ENCODE data around the gene ESYT1. TPM values are rescaled to one million over a fixed set of nuclear protein-coding genes. Genes with fewer than 3 reads are reported as not detected.

ESYT1 gene
- total and polyA plus RNA-seq, 5 donors from 2014 or later: 190 to 395 (median 330) TPM

GRCh38 chr12:56097738-56098137 lies 30.3 kb upstream of the ESYT1 start:
- Histone ChIP-seq H3K27me3 (ENCODE audit: control insufficient read depth, insufficient read depth, low read length) (no peaks in the 10 kb centered on the region), H3K27ac (ENCODE audit: insufficient read depth, low read length, poor library complexity, severe bottlenecking) (no peak overlapping the region), H3K9me3 (ENCODE audit: control insufficient read depth in 2 of 2, low read length in 2 of 2) (no peaks in the 10 kb centered on the region), H3K4me1 (ENCODE audit: control insufficient read depth, insufficient read depth, low read length, poor library complexity, severe bottlenecking) (peaks cover 15% of the 10 kb centered on the region), H3K36me3 (ENCODE audit: control insufficient read depth, insufficient read depth, low read length) (no peaks in the 10 kb centered on the region), H3K4me3 (ENCODE audit: low read depth, low read length) (no peak overlapping the region)
- peak overlapping the region in 1 of 3 donors; percentile 81 for H3K27ac Mint-ChIP-seq
- DNase-seq: no peak
- peaks cover 4 to 26% (median 14%) of the 10 kb centered on the region in 4 donors for H3K4me1 Mint-ChIP-seq
- peaks cover 0 to 2% (median 0%) of the 10 kb centered on the region in 7 donors for H3K9me3 Mint-ChIP-seq
- no peak overlapping the region for H3K4me3 Mint-ChIP-seq
- ATAC-seq (ENCODE audit: low read depth in 2 of 2): no peak
- H3K36me3 Mint-ChIP-seq: no peaks in the 10 kb centered on the region
- H3K27me3 Mint-ChIP-seq: peaks cover 6% of the 10 kb centered on the region

- ATAC-seq (ENCODE audit: low read depth in 2 of 2) (no peak), DNase-seq (no peak)
- H3K27me3 Mint-ChIP-seq: peaks cover 4% of the 10 kb centered on the region
- no peak overlapping the region for H3K27ac Mint-ChIP-seq
- H3K4me3 ChIP-seq (ENCODE audit: low read depth, low read length): no peak overlapping the region
- no peaks in the 10 kb centered on the region for H3K9me3 ChIP-seq (ENCODE audit: control insufficient read depth in 2 of 2, low read length in 2 of 2)
- H3K36me3 ChIP-seq (ENCODE audit: control insufficient read depth, insufficient read depth, low read length): no peaks in the 10 kb centered on the region
- H3K4me1 ChIP-seq (ENCODE audit: control insufficient read depth, insufficient read depth, low read length, poor library complexity, severe bottlenecking): peaks cover 24% of the 10 kb centered on the region
- H3K36me3 Mint-ChIP-seq: no peaks in the 10 kb centered on the region
- peaks cover 0 to 2% (median 0%) of the 10 kb centered on the region in 7 donors for H3K9me3 Mint-ChIP-seq
- H3K4me1 Mint-ChIP-seq: peaks cover 8 to 34% (median 23%) of the 10 kb centered on the region in 4 donors
- no peaks in the 10 kb centered on the region for H3K27me3 ChIP-seq (ENCODE audit: control insufficient read depth, insufficient read depth, low read length)
- no peak overlapping the region for H3K27ac ChIP-seq (ENCODE audit: insufficient read depth, low read length, poor library complexity, severe bottlenecking)
- H3K4me3 Mint-ChIP-seq: no peak overlapping the region
Measured at GRCh38 chr12:56098592-56098991, 29.5 kb upstream of the ESYT1 start.

- H3K27ac Mint-ChIP-seq: peak overlapping the region in 2 of 3 donors; percentile 6 to 89
- no peak overlapping the region for H3K4me3 Mint-ChIP-seq
- no peaks in the 10 kb centered on the region for H3K9me3 Mint-ChIP-seq
Measured at GRCh38 chr12:56099787-56100186, 28.3 kb upstream of the ESYT1 start.

GRCh38 chr12:56101045-56101444 lies 27.0 kb upstream of the ESYT1 start:
- Mint-ChIP-seq H3K4me3 (no peak overlapping the region), H3K4me1 (peaks cover 11 to 57% (median 37%) of the 10 kb centered on the region in 4 donors), H3K36me3 (no peaks in the 10 kb centered on the region), H3K27me3 (peaks cover 4% of the 10 kb centered on the region), H3K9me3 (no peaks in the 10 kb centered on the region), H3K27ac (peak overlapping the region; percentile 95 to 100 (median 99))
- Histone ChIP-seq H3K4me3 (ENCODE audit: low read depth, low read length) (no peak overlapping the region), H3K36me3 (ENCODE audit: control insufficient read depth, insufficient read depth, low read length) (no peaks in the 10 kb centered on the region), H3K27ac (ENCODE audit: insufficient read depth, low read length, poor library complexity, severe bottlenecking) (peak overlapping the region; percentile 89), H3K4me1 (ENCODE audit: control insufficient read depth, insufficient read depth, low read length, poor library complexity, severe bottlenecking) (peaks cover 41% of the 10 kb centered on the region), H3K9me3 (ENCODE audit: control insufficient read depth in 2 of 2, low read length in 2 of 2) (no peaks in the 10 kb centered on the region), H3K27me3 (ENCODE audit: control insufficient read depth, insufficient read depth, low read length) (no peaks in the 10 kb centered on the region)
- DNase-seq (no peak), ATAC-seq (ENCODE audit: low read depth in 2 of 2) (no peak)

More at GRCh38 chr12:56099787-56100186, 28.3 kb upstream of the ESYT1 start:
- DNase-seq (no peak), ATAC-seq (ENCODE audit: low read depth in 2 of 2) (no peak)
- Mint-ChIP-seq H3K36me3 (no peaks in the 10 kb centered on the region), H3K27me3 (peaks cover 4% of the 10 kb centered on the region), H3K4me1 (peaks cover 8 to 44% (median 28%) of the 10 kb centered on the region in 4 donors)
- Histone ChIP-seq H3K9me3 (ENCODE audit: control insufficient read depth in 2 of 2, low read length in 2 of 2) (no peaks in the 10 kb centered on the region), H3K4me3 (ENCODE audit: low read depth, low read length) (no peak overlapping the region), H3K4me1 (ENCODE audit: control insufficient read depth, insufficient read depth, low read length, poor library complexity, severe bottlenecking) (peaks cover 28% of the 10 kb centered on the region), H3K27me3 (ENCODE audit: control insufficient read depth, insufficient read depth, low read length) (no peaks in the 10 kb centered on the region), H3K36me3 (ENCODE audit: control insufficient read depth, insufficient read depth, low read length) (no peaks in the 10 kb centered on the region), H3K27ac (ENCODE audit: insufficient read depth, low read length, poor library complexity, severe bottlenecking) (no peak overlapping the region)

- no peaks in the 10 kb centered on the region for H3K27me3 ChIP-seq (ENCODE audit: control insufficient read depth, insufficient read depth, low read length)
- no peaks in the 10 kb centered on the region for H3K9me3 Mint-ChIP-seq
- H3K27me3 Mint-ChIP-seq: no peaks in the 10 kb centered on the region
- DNase-seq: no peak
- peak overlapping the region; percentile 76 for H3K4me3 ChIP-seq (ENCODE audit: low read depth, low read length)
- H3K27ac ChIP-seq (ENCODE audit: insufficient read depth, low read length, poor library complexity, severe bottlenecking): peak overlapping the region; percentile 89
- H3K4me3 Mint-ChIP-seq: peak overlapping the region; percentile 91 to 99 (median 96)
- peaks cover 4% of the 10 kb centered on the region for H3K36me3 Mint-ChIP-seq
- peaks cover 49% of the 10 kb centered on the region for H3K4me1 ChIP-seq (ENCODE audit: control insufficient read depth, insufficient read depth, low read length, poor library complexity, severe bottlenecking)
- peaks cover 11% of the 10 kb centered on the region for H3K36me3 ChIP-seq (ENCODE audit: control insufficient read depth, insufficient read depth, low read length)
- no peak for ATAC-seq (ENCODE audit: low read depth in 2 of 2)
- peaks cover 11 to 67% (median 48%) of the 10 kb centered on the region in 4 donors for H3K4me1 Mint-ChIP-seq
- H3K27ac Mint-ChIP-seq: peak overlapping the region; percentile 95 to 100 (median 99)
- no peaks in the 10 kb centered on the region for H3K9me3 ChIP-seq (ENCODE audit: control insufficient read depth in 2 of 2, low read length in 2 of 2)
Measured at GRCh38 chr12:56102683-56103065, 25.4 kb upstream of the ESYT1 start.

GRCh38 chr12:56103066-56103711 lies 24.9 kb upstream of the ESYT1 start:
- peaks cover 16% of the 10 kb centered on the region for H3K36me3 ChIP-seq (ENCODE audit: control insufficient read depth, insufficient read depth, low read length)
- no peak for ATAC-seq (ENCODE audit: low read depth in 2 of 2)
- H3K4me1 ChIP-seq (ENCODE audit: control insufficient read depth, insufficient read depth, low read length, poor library complexity, severe bottlenecking): peaks cover 49% of the 10 kb centered on the region
- Mint-ChIP-seq H3K27me3 (no peaks in the 10 kb centered on the region), H3K36me3 (peaks cover 8% of the 10 kb centered on the region), H3K9me3 (no peaks in the 10 kb centered on the region), H3K4me3 (peak overlapping the region; percentile 91 to 99 (median 96)), H3K4me1 (peaks cover 11 to 67% (median 48%) of the 10 kb centered on the region in 4 donors), H3K27ac (peak overlapping the region; percentile 95 to 100 (median 99))
- DNase-seq: peak in 2 of 3 donors; percentile 62 to 87
- H3K27me3 ChIP-seq (ENCODE audit: control insufficient read depth, insufficient read depth, low read length): no peaks in the 10 kb centered on the region
- peak overlapping the region; percentile 76 for H3K4me3 ChIP-seq (ENCODE audit: low read depth, low read length)
- peak overlapping the region; percentile 89 for H3K27ac ChIP-seq (ENCODE audit: insufficient read depth, low read length, poor library complexity, severe bottlenecking)
- no peaks in the 10 kb centered on the region for H3K9me3 ChIP-seq (ENCODE audit: control insufficient read depth in 2 of 2, low read length in 2 of 2)

GRCh38 chr12:56103823-56104108 lies 24.3 kb upstream of the ESYT1 start:
- peaks cover 21% of the 10 kb centered on the region for H3K36me3 ChIP-seq (ENCODE audit: control insufficient read depth, insufficient read depth, low read length)
- peak overlapping the region; percentile 76 for H3K4me3 ChIP-seq (ENCODE audit: low read depth, low read length)
- no peak for ATAC-seq (ENCODE audit: low read depth in 2 of 2)
- no peaks in the 10 kb centered on the region for H3K27me3 ChIP-seq (ENCODE audit: control insufficient read depth, insufficient read depth, low read length)
- Mint-ChIP-seq H3K27me3 (no peaks in the 10 kb centered on the region), H3K27ac (peak overlapping the region; percentile 95 to 100 (median 99)), H3K36me3 (peaks cover 11% of the 10 kb centered on the region), H3K4me3 (peak overlapping the region; percentile 91 to 99 (median 96)), H3K9me3 (no peaks in the 10 kb centered on the region), H3K4me1 (peaks cover 11 to 67% (median 48%) of the 10 kb centered on the region in 4 donors)
- no peak for DNase-seq
- H3K4me1 ChIP-seq (ENCODE audit: control insufficient read depth, insufficient read depth, low read length, poor library complexity, severe bottlenecking): peaks cover 49% of the 10 kb centered on the region
- peak overlapping the region; percentile 89 for H3K27ac ChIP-seq (ENCODE audit: insufficient read depth, low read length, poor library complexity, severe bottlenecking)
- no peaks in the 10 kb centered on the region for H3K9me3 ChIP-seq (ENCODE audit: control insufficient read depth in 2 of 2, low read length in 2 of 2)

Data from CD4-positive, CD25-positive, alpha-beta regulatory T cell (primary cell).